Astrocyte (in vitro differentiated cells and primary cell): ENCODE data around the gene TRIM3. TPM values are rescaled to one million over a fixed set of nuclear protein-coding genes. Genes with fewer than 3 reads are reported as not detected.

ENCODE experiments used
- total RNA-seq: library from RNA; stranded (reverse); gene quantifications from 2 replicates; pipeline ENCODE4 v1.2.1, GENCODE V29; 2021

Gene TRIM3
- total RNA-seq, 1 donor from 2014 or later = 25.4 TPM

Other genes with a start within 250 kb of the TRIM3 start
- gene FHIP1B, start 239.3 kb downstream of the TRIM3 start, total RNA-seq = 18.2 and 19.6 TPM in 2 replicates
- gene CNGA4, start 234.9 kb downstream of the TRIM3 start, total RNA-seq = 0.16 and 0.31 TPM in 2 replicates
- gene CCKBR, start 214.1 kb downstream of the TRIM3 start, total RNA-seq = 1.8 and 7.6 TPM in 2 replicates
- 51.0 and 57.3 TPM in 2 replicates for gene CAVIN3, start 153.4 kb downstream of the TRIM3 start, total RNA-seq
- 22.7 and 25.2 TPM in 2 replicates for gene SMPD1, start 83.5 kb downstream of the TRIM3 start, total RNA-seq
- 35.5 and 36.3 TPM in 2 replicates for gene APBB1, start 54.8 kb downstream of the TRIM3 start, total RNA-seq
- 1.7 and 1.9 TPM in 2 replicates for gene HPX, start 33.0 kb downstream of the TRIM3 start, total RNA-seq
- 66.3 and 71.8 TPM in 2 replicates for gene ARFIP2, start 7.4 kb upstream of the TRIM3 start, total RNA-seq
- 35.2 and 38.2 TPM in 2 replicates for gene TIMM10B, start 7.6 kb upstream of the TRIM3 start, total RNA-seq
- 8.2 and 8.3 TPM in 2 replicates for gene DNHD1, start 23.3 kb upstream of the TRIM3 start, total RNA-seq
- gene RRP8, start 129.7 kb upstream of the TRIM3 start, total RNA-seq = 23.9 and 25.8 TPM in 2 replicates
- gene ILK, start 129.8 kb upstream of the TRIM3 start, total RNA-seq = 209 and 218 TPM in 2 replicates
- 111 and 113 TPM in 2 replicates for gene TAF10, start 138.3 kb upstream of the TRIM3 start, total RNA-seq
- gene TPP1, start 145.5 kb upstream of the TRIM3 start, total RNA-seq = 43.4 and 58.3 TPM in 2 replicates
- 7.7 and 8.4 TPM in 2 replicates for gene DCHS1, start 181.9 kb upstream of the TRIM3 start, total RNA-seq
- gene MRPL17, start 209.4 kb upstream of the TRIM3 start, total RNA-seq = 89.2 and 89.9 TPM in 2 replicates